Mucosa of descending colon (tissue), 3 donors: Measurements from ENCODE around the gene MAMLD1. TPM values are rescaled to one million over a fixed set of nuclear protein-coding genes. Genes with fewer than 3 reads are reported as not detected.

Experiments used
- ATAC-seq: fragments of 200-7000 bp; cut with Tn5 transposase; one replicate; pipeline ENCODE4 v1.9.1; 2020; ENCODE audit warnings: mild to moderate bottlenecking, moderate library complexity
- DNase-seq, 3 donors: peaks; one replicate each; pipeline ENCODE4 v3.0.0-alpha.2; 2020
- H3K36me3 ChIP-seq: fragments of 200-600 bp; one replicate; pipeline ENCODE4 v1.8.0; 2021; ENCODE audit warnings: low read depth, mild to moderate bottlenecking
- H3K4me1 ChIP-seq: fragments of 200-600 bp; one replicate; pipeline ENCODE4 v1.8.0; 2021; ENCODE audit warnings: low read depth, mild to moderate bottlenecking
- H3K4me3 ChIP-seq: fragments of 200-600 bp; one replicate; pipeline ENCODE4 v1.8.0; 2021; ENCODE audit warnings: mild to moderate bottlenecking
- H3K9me3 ChIP-seq: fragments of 200-600 bp; one replicate; pipeline ENCODE4 v1.8.0; 2021; ENCODE audit warnings: mild to moderate bottlenecking
- intact Hi-C, 2 donors: fragments of 100-400 bp; cut with DNase I in 1 of 2; cut with micrococcal nuclease in 1 of 2; formaldehyde crosslinking; loops; one replicate each; pipeline versions ENCODE4 v1.11.0 to v1.11.1; 2022; cut with DNase I, micrococcal nuclease
- total RNA-seq, 3 donors: library from RNA; stranded (reverse); fragmentation: NEBNext Ultra II Directional in 2 of 3; extraction: Animal tissue kit (Norgen Biotek cat#: 25700) in 2 of 3; gene quantifications; one replicate each; pipeline versions ENCODE4 v1.2.1 to v1.2.4, GENCODE V29; 2021 to 2023
- TF ChIP-seq, protein P1 (sequence below): fragments of 200-600 bp; IDR thresholded peaks from one replicate; pipeline ENCODE4 v1.8.0; 2022; ENCODE audit warnings: antibody characterized with exemption, mild to moderate bottlenecking
- donor health status: DM: no; HTN: no; CAD: no; lungs with moderate emphysema.
- donor health status: DM: no; HTN: no; CAD: no.
- donor health status: DM: no; HTN: yes; CAD: no.

The MAMLD1 gene
- total RNA-seq, 3 donors from 2014 or later: 0.69 to 4.5 (median 1.0) TPM

GRCh38 chrX:150536455-150537116 is 173.5 kb downstream of the MAMLD1 start:
- Histone ChIP-seq H3K36me3 (no peaks in the 10 kb centered on the region), H3K4me1 (no peaks in the 10 kb centered on the region), H3K4me3 (no peak overlapping the region), H3K9me3 (no peaks in the 10 kb centered on the region)
- TF ChIP-seq, protein P1, sequence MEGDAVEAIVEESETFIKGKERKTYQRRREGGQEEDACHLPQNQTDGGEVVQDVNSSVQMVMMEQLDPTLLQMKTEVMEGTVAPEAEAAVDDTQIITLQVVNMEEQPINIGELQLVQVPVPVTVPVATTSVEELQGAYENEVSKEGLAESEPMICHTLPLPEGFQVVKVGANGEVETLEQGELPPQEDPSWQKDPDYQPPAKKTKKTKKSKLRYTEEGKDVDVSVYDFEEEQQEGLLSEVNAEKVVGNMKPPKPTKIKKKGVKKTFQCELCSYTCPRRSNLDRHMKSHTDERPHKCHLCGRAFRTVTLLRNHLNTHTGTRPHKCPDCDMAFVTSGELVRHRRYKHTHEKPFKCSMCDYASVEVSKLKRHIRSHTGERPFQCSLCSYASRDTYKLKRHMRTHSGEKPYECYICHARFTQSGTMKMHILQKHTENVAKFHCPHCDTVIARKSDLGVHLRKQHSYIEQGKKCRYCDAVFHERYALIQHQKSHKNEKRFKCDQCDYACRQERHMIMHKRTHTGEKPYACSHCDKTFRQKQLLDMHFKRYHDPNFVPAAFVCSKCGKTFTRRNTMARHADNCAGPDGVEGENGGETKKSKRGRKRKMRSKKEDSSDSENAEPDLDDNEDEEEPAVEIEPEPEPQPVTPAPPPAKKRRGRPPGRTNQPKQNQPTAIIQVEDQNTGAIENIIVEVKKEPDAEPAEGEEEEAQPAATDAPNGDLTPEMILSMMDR: no peak
- intact Hi-C loops: no loop called here
- no peak for DNase-seq
- peak; percentile 32 for ATAC-seq

GRCh38 chrX:150537851-150538250 is 174.7 kb downstream of the MAMLD1 start:
- H3K36me3 ChIP-seq: no peaks in the 10 kb centered on the region
- DNase-seq (no peak), ATAC-seq (no peak)
- TF ChIP-seq, protein P1: no peak
- H3K4me1 ChIP-seq: no peaks in the 10 kb centered on the region
- intact Hi-C loops: no loop called here
- H3K9me3 ChIP-seq: no peaks in the 10 kb centered on the region
- H3K4me3 ChIP-seq: no peak overlapping the region

DNA sequence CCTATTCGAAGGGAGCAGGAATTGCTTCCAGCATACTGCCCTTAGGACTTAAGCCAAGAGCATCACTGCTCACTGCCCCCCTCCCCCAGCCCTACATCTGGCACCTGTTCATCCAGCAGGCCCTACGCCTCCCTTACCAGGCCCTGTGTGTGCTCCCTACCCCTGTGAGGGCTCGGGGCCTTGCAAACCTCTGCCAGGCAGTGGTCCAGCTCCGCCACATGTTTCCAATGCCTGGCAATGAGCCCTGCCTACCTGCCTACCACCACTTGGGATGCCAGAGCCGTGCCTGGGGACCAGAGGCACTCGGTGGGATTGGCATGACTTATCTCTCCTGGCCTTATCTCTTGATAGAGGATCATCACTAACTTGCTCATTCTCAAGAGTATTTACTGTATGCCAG is 177.8 kb downstream of the MAMLD1 start:
- ATAC-seq (no peak), DNase-seq (no peak)
- H3K4me3 ChIP-seq: no peak overlapping the region
- intact Hi-C loops: no loop called here
- TF ChIP-seq, protein P1: no peak
- no peaks in the 10 kb centered on the region for H3K4me1 ChIP-seq
- no peaks in the 10 kb centered on the region for H3K9me3 ChIP-seq
- no peaks in the 10 kb centered on the region for H3K36me3 ChIP-seq

DNA sequence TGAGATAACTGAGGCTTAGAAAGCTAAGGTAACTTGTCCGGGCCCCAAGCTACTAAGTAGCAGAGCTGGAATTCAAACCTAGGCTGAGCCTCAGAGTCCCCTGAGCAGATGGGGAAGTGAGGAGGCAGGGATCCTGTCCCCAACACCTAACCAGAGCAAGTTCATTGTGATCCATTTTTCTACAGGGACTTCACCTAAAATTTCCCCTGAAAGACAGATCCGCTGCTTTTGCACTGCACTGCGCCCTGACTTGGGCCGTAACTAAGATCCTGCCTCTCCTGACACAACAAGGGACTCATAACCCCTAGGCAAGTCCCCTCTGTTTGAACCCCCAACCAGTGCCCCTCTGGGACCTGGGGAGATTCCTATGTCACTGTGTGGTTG is 179.7 kb downstream of the MAMLD1 start:
- Histone ChIP-seq H3K4me1 (no peaks in the 10 kb centered on the region), H3K36me3 (no peaks in the 10 kb centered on the region), H3K4me3 (no peak overlapping the region), H3K9me3 (no peaks in the 10 kb centered on the region)
- no peak for ATAC-seq
- intact Hi-C loops: no loop called here
- no peak for DNase-seq
- TF ChIP-seq, protein P1: no peak

DNA sequence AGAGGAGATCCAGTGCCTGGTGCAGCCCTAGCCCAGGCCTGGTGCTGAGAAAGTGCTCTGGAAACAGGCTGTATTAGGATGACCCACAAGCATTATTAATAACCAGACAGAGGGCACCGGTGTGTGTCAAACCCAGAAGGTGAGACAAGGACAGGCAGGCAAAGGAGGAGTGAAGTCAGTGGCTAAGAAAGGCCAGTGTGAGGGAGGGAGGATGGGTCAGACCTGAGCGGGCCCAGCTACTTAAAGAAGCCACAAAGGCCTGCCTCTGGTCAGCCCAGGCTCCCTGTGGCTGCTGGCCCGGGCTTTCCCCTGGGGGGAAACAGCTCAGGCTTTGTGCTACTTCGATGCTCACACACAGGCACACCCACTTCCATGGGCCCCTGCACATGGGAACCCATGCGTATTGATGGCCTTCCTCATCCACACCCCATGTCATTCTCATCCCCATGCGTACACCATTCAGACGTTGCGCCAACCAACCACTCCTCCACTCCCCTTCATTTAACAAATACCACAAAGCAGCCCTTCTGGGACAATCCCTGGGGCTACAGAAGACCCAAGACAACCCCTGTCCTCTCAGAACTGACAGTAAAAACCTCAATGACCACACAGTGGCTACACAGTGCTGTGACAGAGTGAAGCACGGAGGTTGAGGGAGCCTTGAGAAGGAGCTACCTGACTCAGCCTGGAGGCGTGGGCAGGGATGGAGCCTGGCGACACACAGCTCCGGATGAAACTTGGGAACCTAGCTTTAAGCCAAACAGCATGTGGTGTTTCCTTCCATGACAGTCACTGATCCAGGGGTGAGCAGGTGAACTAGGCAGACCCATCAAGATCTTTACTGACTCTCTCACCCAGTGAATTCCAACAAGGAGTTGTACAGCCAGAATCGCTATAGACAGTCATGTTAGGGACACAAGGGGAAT is 180.4 kb downstream of the MAMLD1 start:
- no peaks in the 10 kb centered on the region for H3K9me3 ChIP-seq
- TF ChIP-seq, protein P1: no peak
- intact Hi-C loops: no loop called here
- ATAC-seq (no peak), DNase-seq (no peak)
- no peaks in the 10 kb centered on the region for H3K4me1 ChIP-seq
- no peak overlapping the region for H3K4me3 ChIP-seq
- H3K36me3 ChIP-seq: no peaks in the 10 kb centered on the region
